ENCODE results near the gene ABCC5.

ABCC5 gene

DNA sequence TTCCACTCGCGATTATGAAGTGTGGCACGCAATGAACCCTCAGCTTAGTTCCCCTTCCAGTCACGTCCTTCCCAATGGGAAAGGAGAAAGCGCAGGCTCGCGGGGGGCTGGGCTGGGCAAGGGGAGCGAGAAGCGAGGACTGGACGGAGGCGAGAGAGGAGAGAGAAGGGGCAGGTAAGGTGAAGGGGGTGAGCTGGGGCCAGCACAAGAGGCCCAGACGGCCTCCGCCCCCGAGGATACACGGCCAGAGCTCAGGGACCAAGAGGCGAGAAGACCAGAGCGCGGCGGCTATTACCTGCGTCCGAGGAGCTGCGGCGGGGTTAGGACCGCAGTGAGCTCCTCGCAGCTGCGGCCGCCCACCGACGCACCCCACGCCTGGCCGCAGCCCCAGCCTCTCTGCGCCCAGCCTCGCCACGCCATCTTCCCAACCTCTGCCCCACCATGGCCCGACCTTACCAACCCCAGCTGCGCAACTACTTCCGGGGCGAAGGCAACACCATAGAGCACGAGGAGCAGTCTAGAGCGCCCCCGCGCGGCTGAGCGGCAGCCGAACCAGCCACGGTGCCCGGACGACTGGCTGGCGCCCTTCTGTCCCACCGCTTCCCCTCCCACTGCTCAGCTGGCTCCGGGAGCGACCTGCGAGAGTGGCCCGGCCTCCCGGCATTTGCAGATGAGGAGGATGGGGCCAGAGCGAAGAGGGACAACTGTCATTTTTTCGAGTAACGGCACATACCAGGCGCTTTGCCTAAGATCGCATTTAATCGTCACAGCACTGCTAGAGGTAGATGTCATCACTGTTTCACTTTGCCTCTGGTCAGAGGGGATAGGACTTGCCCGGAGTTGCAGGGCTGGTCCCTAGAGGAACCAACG, 133.0 kb downstream of the ABCC5 start, which contains the start of gene PARL (continued):
- TF ChIP-seq ZNF114 (tag by site-specific recombination; IDR thresholded peaks at IDR 0.05), result no peak
- TF ChIP-seq ZNF140 (tag by site-specific recombination; IDR thresholded peaks at IDR 0.05), result no peak
- TF ChIP-seq ZNF23 (tag by site-specific recombination; IDR thresholded peaks at IDR 0.05; ENCODE audit: borderline replicate concordance), result no peak
- peak; percentile 87; the same call in 1 of the 2 replicates for TF ChIP-seq GLI4 (tag by site-specific recombination; IDR thresholded peaks at IDR 0.05)
- TF ChIP-seq, protein P1, sequence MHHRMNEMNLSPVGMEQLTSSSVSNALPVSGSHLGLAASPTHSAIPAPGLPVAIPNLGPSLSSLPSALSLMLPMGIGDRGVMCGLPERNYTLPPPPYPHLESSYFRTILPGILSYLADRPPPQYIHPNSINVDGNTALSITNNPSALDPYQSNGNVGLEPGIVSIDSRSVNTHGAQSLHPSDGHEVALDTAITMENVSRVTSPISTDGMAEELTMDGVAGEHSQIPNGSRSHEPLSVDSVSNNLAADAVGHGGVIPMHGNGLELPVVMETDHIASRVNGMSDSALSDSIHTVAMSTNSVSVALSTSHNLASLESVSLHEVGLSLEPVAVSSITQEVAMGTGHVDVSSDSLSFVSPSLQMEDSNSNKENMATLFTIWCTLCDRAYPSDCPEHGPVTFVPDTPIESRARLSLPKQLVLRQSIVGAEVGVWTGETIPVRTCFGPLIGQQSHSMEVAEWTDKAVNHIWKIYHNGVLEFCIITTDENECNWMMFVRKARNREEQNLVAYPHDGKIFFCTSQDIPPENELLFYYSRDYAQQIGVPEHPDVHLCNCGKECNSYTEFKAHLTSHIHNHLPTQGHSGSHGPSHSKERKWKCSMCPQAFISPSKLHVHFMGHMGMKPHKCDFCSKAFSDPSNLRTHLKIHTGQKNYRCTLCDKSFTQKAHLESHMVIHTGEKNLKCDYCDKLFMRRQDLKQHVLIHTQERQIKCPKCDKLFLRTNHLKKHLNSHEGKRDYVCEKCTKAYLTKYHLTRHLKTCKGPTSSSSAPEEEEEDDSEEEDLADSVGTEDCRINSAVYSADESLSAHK (tag by site-specific recombination; IDR thresholded peaks at IDR 0.05), result peak; percentile 48; the same call in 1 of the 2 replicates
- TF ChIP-seq, protein P2, sequence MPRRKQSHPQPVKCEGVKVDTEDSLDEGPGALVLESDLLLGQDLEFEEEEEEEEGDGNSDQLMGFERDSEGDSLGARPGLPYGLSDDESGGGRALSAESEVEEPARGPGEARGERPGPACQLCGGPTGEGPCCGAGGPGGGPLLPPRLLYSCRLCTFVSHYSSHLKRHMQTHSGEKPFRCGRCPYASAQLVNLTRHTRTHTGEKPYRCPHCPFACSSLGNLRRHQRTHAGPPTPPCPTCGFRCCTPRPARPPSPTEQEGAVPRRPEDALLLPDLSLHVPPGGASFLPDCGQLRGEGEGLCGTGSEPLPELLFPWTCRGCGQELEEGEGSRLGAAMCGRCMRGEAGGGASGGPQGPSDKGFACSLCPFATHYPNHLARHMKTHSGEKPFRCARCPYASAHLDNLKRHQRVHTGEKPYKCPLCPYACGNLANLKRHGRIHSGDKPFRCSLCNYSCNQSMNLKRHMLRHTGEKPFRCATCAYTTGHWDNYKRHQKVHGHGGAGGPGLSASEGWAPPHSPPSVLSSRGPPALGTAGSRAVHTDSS (tag by site-specific recombination; IDR thresholded peaks at IDR 0.05), result no peak
- no peak for TF ChIP-seq ZNF311 (tag by site-specific recombination; IDR thresholded peaks at IDR 0.05; ENCODE audit: borderline replicate concordance)
- TF ChIP-seq ZFP3 (tag by site-specific recombination; IDR thresholded peaks at IDR 0.05; ENCODE audit: low read depth), result no peak
- no peak for TF ChIP-seq ZNF701 (tag by site-specific recombination; IDR thresholded peaks at IDR 0.05)
- no peak for TF ChIP-seq SETDB1 (IDR thresholded peaks at IDR 0.05; ENCODE audit: insufficient read length, low read length)
- TF ChIP-seq ZNF335 (tag by site-specific recombination; conservative IDR thresholded peaks at IDR 0.05), result peak; percentile 74
- TF ChIP-seq SCRT2 (tag by site-specific recombination; IDR thresholded peaks at IDR 0.05), result peak; percentile 50
- peak; percentile 63; the same call in 1 of the 2 replicates for TF ChIP-seq BCL11A (tag by site-specific recombination; IDR thresholded peaks at IDR 0.05; ENCODE audit: low read depth)
- peak; percentile 76 for TF ChIP-seq EGR2 (tag by site-specific recombination; IDR thresholded peaks at IDR 0.05; ENCODE audit: low read depth)
- TF ChIP-seq, protein P3, sequence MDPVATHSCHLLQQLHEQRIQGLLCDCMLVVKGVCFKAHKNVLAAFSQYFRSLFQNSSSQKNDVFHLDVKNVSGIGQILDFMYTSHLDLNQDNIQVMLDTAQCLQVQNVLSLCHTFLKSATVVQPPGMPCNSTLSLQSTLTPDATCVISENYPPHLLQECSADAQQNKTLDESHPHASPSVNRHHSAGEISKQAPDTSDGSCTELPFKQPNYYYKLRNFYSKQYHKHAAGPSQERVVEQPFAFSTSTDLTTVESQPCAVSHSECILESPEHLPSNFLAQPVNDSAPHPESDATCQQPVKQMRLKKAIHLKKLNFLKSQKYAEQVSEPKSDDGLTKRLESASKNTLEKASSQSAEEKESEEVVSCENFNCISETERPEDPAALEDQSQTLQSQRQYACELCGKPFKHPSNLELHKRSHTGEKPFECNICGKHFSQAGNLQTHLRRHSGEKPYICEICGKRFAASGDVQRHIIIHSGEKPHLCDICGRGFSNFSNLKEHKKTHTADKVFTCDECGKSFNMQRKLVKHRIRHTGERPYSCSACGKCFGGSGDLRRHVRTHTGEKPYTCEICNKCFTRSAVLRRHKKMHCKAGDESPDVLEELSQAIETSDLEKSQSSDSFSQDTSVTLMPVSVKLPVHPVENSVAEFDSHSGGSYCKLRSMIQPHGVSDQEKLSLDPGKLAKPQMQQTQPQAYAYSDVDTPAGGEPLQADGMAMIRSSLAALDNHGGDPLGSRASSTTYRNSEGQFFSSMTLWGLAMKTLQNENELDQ (tag by site-specific recombination; IDR thresholded peaks at IDR 0.05; ENCODE audit: low read depth), result no peak
- no peak for TF ChIP-seq ZNF274 (IDR thresholded peaks at IDR 0.05; ENCODE audit: low read length)
- no peak for TF ChIP-seq ZNF274 (tag by site-specific recombination; IDR thresholded peaks at IDR 0.05; ENCODE audit: borderline replicate concordance)
- TF ChIP-seq, protein P4, sequence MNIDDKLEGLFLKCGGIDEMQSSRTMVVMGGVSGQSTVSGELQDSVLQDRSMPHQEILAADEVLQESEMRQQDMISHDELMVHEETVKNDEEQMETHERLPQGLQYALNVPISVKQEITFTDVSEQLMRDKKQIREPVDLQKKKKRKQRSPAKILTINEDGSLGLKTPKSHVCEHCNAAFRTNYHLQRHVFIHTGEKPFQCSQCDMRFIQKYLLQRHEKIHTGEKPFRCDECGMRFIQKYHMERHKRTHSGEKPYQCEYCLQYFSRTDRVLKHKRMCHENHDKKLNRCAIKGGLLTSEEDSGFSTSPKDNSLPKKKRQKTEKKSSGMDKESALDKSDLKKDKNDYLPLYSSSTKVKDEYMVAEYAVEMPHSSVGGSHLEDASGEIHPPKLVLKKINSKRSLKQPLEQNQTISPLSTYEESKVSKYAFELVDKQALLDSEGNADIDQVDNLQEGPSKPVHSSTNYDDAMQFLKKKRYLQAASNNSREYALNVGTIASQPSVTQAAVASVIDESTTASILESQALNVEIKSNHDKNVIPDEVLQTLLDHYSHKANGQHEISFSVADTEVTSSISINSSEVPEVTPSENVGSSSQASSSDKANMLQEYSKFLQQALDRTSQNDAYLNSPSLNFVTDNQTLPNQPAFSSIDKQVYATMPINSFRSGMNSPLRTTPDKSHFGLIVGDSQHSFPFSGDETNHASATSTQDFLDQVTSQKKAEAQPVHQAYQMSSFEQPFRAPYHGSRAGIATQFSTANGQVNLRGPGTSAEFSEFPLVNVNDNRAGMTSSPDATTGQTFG (tag by site-specific recombination; IDR thresholded peaks at IDR 0.05; ENCODE audit: borderline replicate concordance), result no peak
- peak; percentile 78 for TF ChIP-seq ZFP69B (tag by site-specific recombination; IDR thresholded peaks at IDR 0.05)
- no peak for TF ChIP-seq ZNF138 (tag by site-specific recombination; IDR thresholded peaks at IDR 0.05; ENCODE audit: borderline replicate concordance)
- 0 out of 2 replicates have a peak, but pooled peaks have one; percentile 17 for TF ChIP-seq OSR2 (tag by site-specific recombination; IDR thresholded peaks at IDR 0.05)
- TF ChIP-seq ZNF132 (tag by site-specific recombination; IDR thresholded peaks at IDR 0.05; ENCODE audit: borderline replicate concordance), result no peak
- TF ChIP-seq ZNF777 (tag by site-specific recombination; IDR thresholded peaks at IDR 0.05; ENCODE audit: borderline replicate concordance), result peak; percentile 54; the same call in 1 of the 2 replicates
- TF ChIP-seq, protein P5, sequence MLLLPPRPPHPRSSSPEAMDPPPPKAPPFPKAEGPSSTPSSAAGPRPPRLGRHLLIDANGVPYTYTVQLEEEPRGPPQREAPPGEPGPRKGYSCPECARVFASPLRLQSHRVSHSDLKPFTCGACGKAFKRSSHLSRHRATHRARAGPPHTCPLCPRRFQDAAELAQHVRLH (tag by site-specific recombination; IDR thresholded peaks at IDR 0.05), result peak; percentile 99
- TF ChIP-seq, protein P6, sequence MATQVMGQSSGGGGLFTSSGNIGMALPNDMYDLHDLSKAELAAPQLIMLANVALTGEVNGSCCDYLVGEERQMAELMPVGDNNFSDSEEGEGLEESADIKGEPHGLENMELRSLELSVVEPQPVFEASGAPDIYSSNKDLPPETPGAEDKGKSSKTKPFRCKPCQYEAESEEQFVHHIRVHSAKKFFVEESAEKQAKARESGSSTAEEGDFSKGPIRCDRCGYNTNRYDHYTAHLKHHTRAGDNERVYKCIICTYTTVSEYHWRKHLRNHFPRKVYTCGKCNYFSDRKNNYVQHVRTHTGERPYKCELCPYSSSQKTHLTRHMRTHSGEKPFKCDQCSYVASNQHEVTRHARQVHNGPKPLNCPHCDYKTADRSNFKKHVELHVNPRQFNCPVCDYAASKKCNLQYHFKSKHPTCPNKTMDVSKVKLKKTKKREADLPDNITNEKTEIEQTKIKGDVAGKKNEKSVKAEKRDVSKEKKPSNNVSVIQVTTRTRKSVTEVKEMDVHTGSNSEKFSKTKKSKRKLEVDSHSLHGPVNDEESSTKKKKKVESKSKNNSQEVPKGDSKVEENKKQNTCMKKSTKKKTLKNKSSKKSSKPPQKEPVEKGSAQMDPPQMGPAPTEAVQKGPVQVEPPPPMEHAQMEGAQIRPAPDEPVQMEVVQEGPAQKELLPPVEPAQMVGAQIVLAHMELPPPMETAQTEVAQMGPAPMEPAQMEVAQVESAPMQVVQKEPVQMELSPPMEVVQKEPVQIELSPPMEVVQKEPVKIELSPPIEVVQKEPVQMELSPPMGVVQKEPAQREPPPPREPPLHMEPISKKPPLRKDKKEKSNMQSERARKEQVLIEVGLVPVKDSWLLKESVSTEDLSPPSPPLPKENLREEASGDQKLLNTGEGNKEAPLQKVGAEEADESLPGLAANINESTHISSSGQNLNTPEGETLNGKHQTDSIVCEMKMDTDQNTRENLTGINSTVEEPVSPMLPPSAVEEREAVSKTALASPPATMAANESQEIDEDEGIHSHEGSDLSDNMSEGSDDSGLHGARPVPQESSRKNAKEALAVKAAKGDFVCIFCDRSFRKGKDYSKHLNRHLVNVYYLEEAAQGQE (tag by site-specific recombination; IDR thresholded peaks at IDR 0.05), result peak; percentile 41
- no peak for TF ChIP-seq HOXC10 (CRISPR knock-in tag; IDR thresholded peaks at IDR 0.05)
